Occipital lobe (tissue), 2 donors: ENCODE measurements around the gene FBRSL1. TPM values are rescaled to one million over a fixed set of nuclear protein-coding genes. Genes with fewer than 3 reads are reported as not detected.

Experiments used
- DNase-seq: peaks from one replicate; lab custom pipeline; 2025; lab: John Stamatoyannopoulos, UW
- total RNA-seq: library from RNA; depleted of rRNA; stranded (reverse); fragments of >200 nt; gene quantifications from one replicate; pipeline ENCODE4 v1.2.3, GENCODE V29; 2014

The FBRSL1 gene
- total RNA-seq, 1 donor from 2014 or later, result 5.3 TPM

DNA sequence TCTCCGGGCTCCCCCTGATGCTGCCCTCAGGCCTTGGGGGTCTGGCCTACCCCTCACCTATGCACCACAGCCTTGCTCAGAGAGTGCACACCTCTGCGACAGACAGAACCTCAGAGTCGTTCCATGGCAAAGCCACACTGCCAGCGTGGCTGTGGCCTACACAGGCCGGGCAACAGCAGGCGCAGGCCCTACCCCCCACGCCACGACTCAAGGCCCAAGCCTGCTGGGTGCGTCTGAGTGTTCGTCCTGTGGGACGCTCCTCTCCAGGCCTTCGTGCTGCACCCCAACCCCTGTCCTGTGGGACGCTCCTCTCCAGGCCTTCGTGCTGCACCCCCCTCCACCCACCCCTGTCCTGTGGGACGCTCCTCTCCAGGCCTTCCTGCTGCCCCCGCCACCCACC, 66.3 kb downstream of the FBRSL1 start:
- no peak for DNase-seq

GRCh38 chr12:132556801-132557200, 66.8 kb downstream of the FBRSL1 start:
- DNase-seq, result no peak

GRCh38 chr12:132557291-132558015, 67.5 kb downstream of the FBRSL1 start:
- DNase-seq, result no peak

- no peak for DNase-seq
These were observed 68.3 kb downstream of the FBRSL1 start for GRCh38 chr12:132558042-132558856.

DNA sequence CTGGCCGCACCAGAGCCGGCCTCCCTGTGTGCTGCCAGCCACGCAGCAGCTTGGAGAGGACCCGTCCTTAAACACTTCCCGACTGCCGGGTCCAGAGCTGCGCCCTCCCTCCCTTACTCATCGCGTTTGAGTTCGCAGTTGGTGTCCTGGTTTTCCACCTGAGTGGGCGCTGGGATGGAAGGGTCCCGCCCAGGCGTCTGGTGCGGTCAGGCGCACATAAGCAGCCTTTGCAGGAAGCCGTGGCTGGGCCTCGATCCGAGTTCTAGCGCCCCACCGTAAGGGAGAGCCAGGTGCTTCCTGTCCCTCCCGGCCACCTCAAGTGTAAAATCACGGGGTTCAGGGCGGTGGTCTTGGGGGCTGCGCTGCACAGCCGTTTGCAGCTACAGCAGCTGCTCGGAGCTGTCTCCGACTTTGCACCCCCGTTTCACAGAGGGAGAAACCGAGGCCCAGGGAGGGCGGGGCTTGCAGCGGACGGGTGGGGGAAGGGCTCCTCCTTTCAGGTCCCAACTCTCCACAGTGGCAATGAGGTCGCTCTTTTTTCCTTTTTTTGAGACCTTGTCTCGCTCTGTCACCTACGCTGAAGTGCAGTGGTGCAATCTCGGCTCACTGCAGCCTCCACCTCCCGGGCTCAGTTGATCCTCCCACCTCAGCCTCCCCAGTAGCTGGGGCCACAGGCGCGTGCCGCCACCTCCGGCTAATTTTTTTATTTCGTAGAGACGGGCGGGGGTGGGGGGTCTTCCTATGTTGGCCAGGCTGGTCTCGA, 69.1 kb downstream of the FBRSL1 start:
- DNase-seq, result no peak

DNA sequence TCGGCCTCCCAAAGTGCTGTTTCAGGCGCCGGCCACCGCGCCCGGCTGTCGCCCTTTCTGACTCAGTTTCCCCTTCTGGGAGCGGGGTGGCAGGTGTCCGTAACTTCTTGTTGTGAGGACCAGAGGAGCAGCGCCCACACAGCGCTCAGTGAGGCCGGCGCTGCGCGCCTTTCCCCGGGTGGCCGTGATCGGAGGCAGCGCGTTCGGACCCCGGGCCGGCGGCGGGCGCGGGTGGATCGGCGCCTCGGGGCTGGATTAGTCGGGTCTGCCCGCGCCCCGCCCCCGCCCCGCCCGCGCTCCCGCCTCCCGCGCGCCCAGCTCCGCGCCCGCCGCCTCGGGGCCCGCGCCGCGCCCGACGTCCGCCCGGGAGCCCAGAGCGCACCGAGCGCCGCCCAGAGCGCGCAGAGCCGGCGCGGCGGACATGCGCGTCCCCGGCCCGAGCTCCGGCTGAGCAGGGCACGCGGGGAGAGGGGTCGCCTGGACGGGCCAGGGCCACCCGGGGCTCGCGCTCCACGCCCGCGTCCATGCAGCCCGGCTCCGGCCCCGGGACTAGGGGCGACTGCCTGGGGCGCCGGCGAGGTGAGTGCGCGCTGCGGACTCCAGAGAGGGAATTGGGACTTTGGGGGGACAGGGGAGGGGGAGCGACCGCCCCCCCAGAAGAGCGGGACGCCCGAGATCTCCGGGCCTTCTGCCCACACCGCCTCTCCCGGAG, 69.9 kb downstream of the FBRSL1 start:
- DNase-seq, result peak; percentile 19

GRCh38 chr12:132560364-132560613, 70.3 kb downstream of the FBRSL1 start:
- no peak for DNase-seq

GRCh38 chr12:132560614-132561426, 70.9 kb downstream of the FBRSL1 start:
- DNase-seq, result no peak

Other genes with a start within 250 kb of the FBRSL1 start
- 1.4 TPM for gene GALNT9, start 160.6 kb upstream of the FBRSL1 start, total RNA-seq
- not detected for gene LRCOL1, start 120.4 kb downstream of the FBRSL1 start, total RNA-seq
- gene P2RX2, start 128.6 kb downstream of the FBRSL1 start, total RNA-seq, result not detected
- 36.5 TPM for gene POLE, start 197.2 kb downstream of the FBRSL1 start, total RNA-seq
- gene PXMP2, start 197.4 kb downstream of the FBRSL1 start, total RNA-seq, result 12.2 TPM
- gene PGAM5, start 220.7 kb downstream of the FBRSL1 start, total RNA-seq, result 32.3 TPM